Calu3 (cell line): ENCODE data around the gene ARHGAP6. TPM values are rescaled to one million over a fixed set of nuclear protein-coding genes. Genes with fewer than 3 reads are reported as not detected.

ENCODE experiments used
- BruUV-seq: library from RNA; stranded (reverse); fragments of 400-500 nt; replicated peaks from 2 replicates; lab custom pipeline; 2021; lab: Mats Ljungman, UMichigan
- CTCF ChIA-PET: fragments of 300-600 bp; sonication (Branson Sonifier 250); formaldehyde crosslinking; loops from one replicate; lab custom pipeline; 2022; ENCODE audit warnings: antibody characterized with exemption; lab: Charles Lee
- DNase-seq: peaks from one replicate; pipeline ENCODE4 v3.0.0; 2022
- H3K27ac Mint-ChIP-seq: one replicate; pipeline ENCODE4 v1.8.0; 2022; ENCODE audit warnings: mixed read lengths; ENCODE audit not compliant: unreplicated experiment
- H3K27me3 Mint-ChIP-seq: one replicate; pipeline ENCODE4 v1.8.0; 2022; ENCODE audit warnings: mixed read lengths; ENCODE audit not compliant: unreplicated experiment
- H3K36me3 Mint-ChIP-seq: one replicate; pipeline ENCODE4 v1.8.0; 2022; ENCODE audit warnings: mild to moderate bottlenecking, moderate library complexity, mixed read lengths; ENCODE audit not compliant: insufficient read depth, unreplicated experiment
- H3K4me1 Mint-ChIP-seq: one replicate; pipeline ENCODE4 v1.8.0; 2022; ENCODE audit warnings: mild to moderate bottlenecking, low read depth, mixed read lengths; ENCODE audit not compliant: unreplicated experiment
- H3K4me3 Mint-ChIP-seq: one replicate; pipeline ENCODE4 v1.8.0; 2022; ENCODE audit warnings: mild to moderate bottlenecking, low read depth, moderate library complexity, mixed read lengths; ENCODE audit not compliant: unreplicated experiment
- H3K9me3 Mint-ChIP-seq: one replicate; pipeline ENCODE4 v1.8.0; 2022; ENCODE audit warnings: low read depth, mixed read lengths; ENCODE audit not compliant: unreplicated experiment
- CTCF ChIP-seq: fragments of 200-600 bp; IDR thresholded peaks from one replicate; pipeline ENCODE4 v1.8.0; 2022; ENCODE audit warnings: antibody characterized with exemption; ENCODE audit not compliant: unreplicated experiment
- intact Hi-C: fragments of 100-400 bp; cut with micrococcal nuclease; formaldehyde crosslinking; loops from one replicate; pipeline ENCODE4 v1.10.0; 2022; ENCODE audit not compliant: unreplicated experiment
- total RNA-seq: library from RNA; stranded (reverse); gene quantifications from 2 replicates; pipeline ENCODE4 v1.2.3, GENCODE V29; 2022

ARHGAP6 gene
- total RNA-seq, 1 experiment from 2014 or later: not detected

- H3K27me3 Mint-ChIP-seq: no peaks in the 10 kb centered on the region
- peaks cover 13% of the 10 kb centered on the region for H3K4me1 Mint-ChIP-seq
- intact Hi-C loops: no loop called here
- no peaks in the 10 kb centered on the region for H3K36me3 Mint-ChIP-seq
- CTCF ChIA-PET: interaction anchor here (0.5 to 0.7 kb wide), 2 partner anchors 94 to 682 kb away, joined by 3 to 4 read pairs; no protein-coding TSS in a partner anchor
- H3K4me3 Mint-ChIP-seq: no peak overlapping the region
- DNase-seq: no peak
- TF ChIP-seq CTCF: no peak
- H3K27ac Mint-ChIP-seq: no peak overlapping the region
- BruUV-seq: no TSS peak
- H3K9me3 Mint-ChIP-seq: no peaks in the 10 kb centered on the region
These were observed 472.7 kb downstream of the ARHGAP6 start for GRCh38 chrX:11193035-11193469.

- Mint-ChIP-seq H3K4me1 (peaks cover 13% of the 10 kb centered on the region), H3K27ac (no peak overlapping the region), H3K36me3 (no peaks in the 10 kb centered on the region), H3K9me3 (no peaks in the 10 kb centered on the region), H3K4me3 (no peak overlapping the region), H3K27me3 (no peaks in the 10 kb centered on the region)
- no TSS peak for BruUV-seq
- intact Hi-C loops: no loop called here
- CTCF ChIA-PET: no interaction called here
- TF ChIP-seq CTCF: no peak
- DNase-seq: peak; percentile 38
These were observed 474.8 kb downstream of the ARHGAP6 start for GRCh38 chrX:11190745-11191510.

GRCh38 chrX:11189097-11189496 lies 476.6 kb downstream of the ARHGAP6 start:
- intact Hi-C loops: no loop called here
- no peaks in the 10 kb centered on the region for H3K27me3 Mint-ChIP-seq
- TF ChIP-seq CTCF: no peak
- CTCF ChIA-PET: no interaction called here
- no TSS peak for BruUV-seq
- no peak overlapping the region for H3K4me3 Mint-ChIP-seq
- H3K27ac Mint-ChIP-seq: no peak overlapping the region
- H3K9me3 Mint-ChIP-seq: no peaks in the 10 kb centered on the region
- peaks cover 13% of the 10 kb centered on the region for H3K4me1 Mint-ChIP-seq
- no peak for DNase-seq
- H3K36me3 Mint-ChIP-seq: no peaks in the 10 kb centered on the region

- CTCF ChIA-PET: no interaction called here
- no peak overlapping the region for H3K27ac Mint-ChIP-seq
- no peak for DNase-seq
- peaks cover 9% of the 10 kb centered on the region for H3K4me1 Mint-ChIP-seq
- H3K27me3 Mint-ChIP-seq: no peaks in the 10 kb centered on the region
- no peaks in the 10 kb centered on the region for H3K9me3 Mint-ChIP-seq
- BruUV-seq: no TSS peak
- no peak for TF ChIP-seq CTCF
- no peak overlapping the region for H3K4me3 Mint-ChIP-seq
- no peaks in the 10 kb centered on the region for H3K36me3 Mint-ChIP-seq
- intact Hi-C loops: no loop called here
These were observed 477.1 kb downstream of the ARHGAP6 start for GRCh38 chrX:11188664-11189063.
